Ovary (tissue), 9 donors: ENCODE results near the gene ENPP3. TPM values are rescaled to one million over a fixed set of nuclear protein-coding genes. Genes with fewer than 3 reads are reported as not detected.

ENCODE experiments used
- DNase-seq, 5 donors: peaks; one replicate each; pipeline ENCODE4 v3.0.0-alpha.2; 2019 to 2020
- H3K27ac ChIP-seq, 2 donors: fragments of 200-600 bp; one replicate each; pipeline versions ENCODE4 v1.5.1 to v1.8.0; 2019 to 2022
- H3K27me3 ChIP-seq: fragments of 200-600 bp; one replicate; pipeline ENCODE4 v1.8.0; 2022
- H3K36me3 ChIP-seq: fragments of 200-600 bp; sonication (generic); one replicate; pipeline ENCODE4 v1.5.1; 2019
- H3K4me1 ChIP-seq: one replicate; pipeline ENCODE4 v1.8.1; 2013; ENCODE audit warnings: mild to moderate bottlenecking, moderate library complexity; ENCODE audit not compliant: insufficient read depth
- H3K4me3 ChIP-seq: fragments of 200-600 bp; sonication (generic); one replicate; pipeline ENCODE4 v1.5.1; 2017
- H3K9me3 ChIP-seq, 2 donors: fragments of 200-600 bp in 1 of 2; sonication (generic) in 1 of 2; one replicate each; pipeline versions ENCODE4 v1.5.1 to v1.8.1; 2013 to 2019; ENCODE audit warnings: mild to moderate bottlenecking in 1 of 2, moderate library complexity in 1 of 2
- EP300 ChIP-seq: sonication (generic); formaldehyde crosslinking; IDR thresholded peaks from one replicate; pipeline ENCODE4 v1.6.1; 2017; ENCODE audit warnings: antibody characterized with exemption
- POLR2A ChIP-seq: fragments of 450-650 bp; IDR thresholded peaks from one replicate; pipeline ENCODE4 v1.6.1; 2017; ENCODE audit warnings: antibody characterized with exemption, mild to moderate bottlenecking, moderate library complexity
- WGBS, 3 donors: extraction: QIAGEN DNeasy Blood & Tissue Kit in 1 of 3; methylation state at CpG; one replicate each; pipeline versions ENCODE4 v1.1.5 to v1.1.7; 2013 to 2017; 5-methylcytosine and 5-hydroxymethylcytosine counted together
- intact Hi-C, 4 donors: fragments of 100-400 bp; cut with DNase I; formaldehyde crosslinking; loops; one replicate each; pipeline versions ENCODE4 v1.11.0 to v1.15.1; 2022 to 2023
- polyA plus RNA-seq, 2 donors: library from polyadenylated mRNA; stranded (reverse); fragments of 200-250 nt in 1 of 2; fragments of 350-450 nt in 1 of 2; fragmentation: Illumina TruSeq in 1 of 2; extraction: RNeasy Lipid Tissue Mini Kit (QIAGEN cat#74804) in 1 of 2; gene quantifications; one replicate each; pipeline ENCODE4 v1.2.3, GENCODE V29; 2013 to 2014
- total RNA-seq, 7 donors: library from RNA; depleted of rRNA in 2 of 7; stranded (reverse); fragments of >200 nt in 2 of 7; fragmentation: NEBNext Ultra II Directional in 3 of 7; extraction: Animal tissue kit (Norgen Biotek cat#: 25700) in 3 of 7; gene quantifications; one replicate each; pipeline versions ENCODE4 v1.1.0 to v1.2.4, GENCODE V29; 2016 to 2023
- TF ChIP-seq, protein P1 (sequence below), 3 donors: fragments of 450-650 bp in 2 of 3; fragments of 200-600 bp in 1 of 3; IDR thresholded peaks; one replicate each; pipeline versions ENCODE4 v1.5.1 to v1.8.0; 2016 to 2022; ENCODE audit warnings: antibody characterized with exemption in 3 of 3, mild to moderate bottlenecking in 1 of 3
- donor health status: DM: no; HTN: no; CAD: no; lungs with moderate emphysema.
- donor health status: DM: no; HTN: no; CAD: no.
- donor health status: Bipolar disorder and iron deficiency.
- donor health status: DM: yes; HTN: yes; CAD: no.
- donor health status: DM: no; HTN: no; CAD: no.
- donor health status: DM: yes; HTN: yes; CAD: no.

ENPP3 gene
- total and polyA plus RNA-seq, 9 donors, result 0.41 to 3.9 (median 1.4) TPM

DNA sequence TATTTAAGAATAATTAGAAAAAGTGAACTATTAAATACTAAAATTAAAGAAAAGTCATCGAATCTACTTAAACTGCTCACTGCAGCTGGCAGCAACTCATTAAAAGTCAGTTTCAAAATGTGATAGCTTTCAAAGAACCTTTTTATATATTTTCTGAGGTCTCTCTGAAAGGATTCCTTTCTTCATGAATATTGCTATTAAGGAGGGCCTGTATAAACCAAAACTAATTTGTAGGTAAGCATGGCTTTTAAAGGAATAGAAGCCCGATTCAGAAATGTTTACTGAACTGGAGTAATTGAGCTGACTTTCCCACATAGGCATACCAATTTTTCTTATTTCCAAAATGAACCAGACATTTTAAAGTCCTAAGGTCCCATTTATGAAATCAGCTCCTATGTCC, 129.5 kb downstream of the ENPP3 start:
- Histone ChIP-seq H3K27ac (no peak overlapping the region), H3K4me1 (no peaks in the 10 kb centered on the region), H3K4me3 (no peak overlapping the region), H3K9me3 (no peaks in the 10 kb centered on the region), H3K27me3 (no peaks in the 10 kb centered on the region), H3K36me3 (no peaks in the 10 kb centered on the region)
- WGBS, 3 donors, result 33 to 59% (median 39%) methylated on average over 2 of the region's 2 CpGs
- intact Hi-C loops, result loop anchor here in 1 of 4 donors (1.0 kb wide), 1 partner anchor 13 kb away; no protein-coding TSS in a partner anchor
- no peak for TF ChIP-seq EP300
- TF ChIP-seq, protein P1, sequence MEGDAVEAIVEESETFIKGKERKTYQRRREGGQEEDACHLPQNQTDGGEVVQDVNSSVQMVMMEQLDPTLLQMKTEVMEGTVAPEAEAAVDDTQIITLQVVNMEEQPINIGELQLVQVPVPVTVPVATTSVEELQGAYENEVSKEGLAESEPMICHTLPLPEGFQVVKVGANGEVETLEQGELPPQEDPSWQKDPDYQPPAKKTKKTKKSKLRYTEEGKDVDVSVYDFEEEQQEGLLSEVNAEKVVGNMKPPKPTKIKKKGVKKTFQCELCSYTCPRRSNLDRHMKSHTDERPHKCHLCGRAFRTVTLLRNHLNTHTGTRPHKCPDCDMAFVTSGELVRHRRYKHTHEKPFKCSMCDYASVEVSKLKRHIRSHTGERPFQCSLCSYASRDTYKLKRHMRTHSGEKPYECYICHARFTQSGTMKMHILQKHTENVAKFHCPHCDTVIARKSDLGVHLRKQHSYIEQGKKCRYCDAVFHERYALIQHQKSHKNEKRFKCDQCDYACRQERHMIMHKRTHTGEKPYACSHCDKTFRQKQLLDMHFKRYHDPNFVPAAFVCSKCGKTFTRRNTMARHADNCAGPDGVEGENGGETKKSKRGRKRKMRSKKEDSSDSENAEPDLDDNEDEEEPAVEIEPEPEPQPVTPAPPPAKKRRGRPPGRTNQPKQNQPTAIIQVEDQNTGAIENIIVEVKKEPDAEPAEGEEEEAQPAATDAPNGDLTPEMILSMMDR (IDR thresholded peaks at IDR 0.05), result no peak
- no peak for TF ChIP-seq POLR2A
- no peak for DNase-seq

DNA sequence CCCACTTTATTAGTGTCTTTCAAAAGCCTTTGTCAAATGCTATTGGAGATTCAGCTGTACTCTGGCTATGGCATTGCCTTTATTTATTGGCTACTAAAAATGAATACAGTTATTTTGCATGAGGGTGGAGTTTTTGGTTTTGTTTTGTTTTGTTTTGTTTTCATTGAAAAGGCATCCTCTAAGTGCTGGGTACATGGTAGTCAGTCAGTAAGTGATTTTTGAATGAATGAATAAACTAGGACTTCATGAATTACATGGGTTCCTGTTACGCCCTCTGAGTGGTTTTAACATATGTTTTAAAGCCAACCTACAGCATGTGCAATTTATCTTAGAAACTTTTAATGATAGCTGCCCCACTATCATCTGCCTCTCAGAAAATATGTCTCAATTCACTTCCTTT, 131.9 kb downstream of the ENPP3 start:
- H3K27me3 ChIP-seq, result no peaks in the 10 kb centered on the region
- no peaks in the 10 kb centered on the region for H3K9me3 ChIP-seq
- H3K4me3 ChIP-seq, result no peak overlapping the region
- no peaks in the 10 kb centered on the region for H3K4me1 ChIP-seq
- no peaks in the 10 kb centered on the region for H3K36me3 ChIP-seq
- no peak overlapping the region for H3K27ac ChIP-seq
- no peak for TF ChIP-seq POLR2A
- no peak for TF ChIP-seq EP300
- TF ChIP-seq, protein P1 (IDR thresholded peaks at IDR 0.05), result no peak
- WGBS, 3 donors, result 95 to 100% (median 98%) methylated on average over 1 of the region's 1 CpG
- intact Hi-C loops, result no loop called here
- DNase-seq, result no peak

DNA sequence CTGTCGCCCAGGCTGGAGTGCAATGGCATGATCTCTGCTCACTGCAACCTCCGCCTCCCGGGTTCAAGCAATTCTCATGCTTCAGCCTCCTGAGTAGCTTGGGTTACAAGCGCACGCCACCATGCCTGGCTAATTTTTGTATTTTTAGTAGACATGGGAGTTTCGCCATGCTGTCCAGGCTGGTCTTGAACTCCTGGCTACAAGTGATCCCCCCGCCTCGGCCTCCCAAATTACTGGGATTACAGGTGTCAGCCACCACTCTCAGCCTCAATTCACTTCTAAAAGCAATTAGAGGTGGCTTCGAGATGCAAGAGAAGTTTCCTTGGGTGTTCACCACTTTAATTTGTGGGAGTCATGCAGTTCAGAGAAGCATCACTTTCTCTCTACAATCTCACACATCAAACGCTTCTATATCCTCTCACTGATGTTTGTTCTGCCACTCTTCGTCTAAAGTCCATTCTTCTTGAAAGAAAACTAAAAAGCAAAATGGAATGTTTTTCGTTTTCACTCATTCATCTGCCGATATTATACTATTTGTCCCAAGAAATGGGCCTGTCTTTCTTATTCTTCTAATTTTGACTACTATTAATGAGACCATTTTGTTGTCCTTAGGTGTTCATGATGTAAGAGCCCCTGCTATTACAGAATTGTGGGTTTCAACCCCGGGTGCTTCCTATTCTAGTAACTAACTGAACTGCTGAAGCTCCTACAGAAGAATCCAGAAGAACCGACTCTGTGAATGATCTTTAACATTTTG, 132.5 kb downstream of the ENPP3 start:
- Histone ChIP-seq H3K9me3 (no peaks in the 10 kb centered on the region), H3K27ac (no peak overlapping the region), H3K4me3 (no peak overlapping the region), H3K27me3 (no peaks in the 10 kb centered on the region), H3K36me3 (no peaks in the 10 kb centered on the region), H3K4me1 (no peaks in the 10 kb centered on the region)
- DNase-seq, result no peak
- TF ChIP-seq, protein P1 (IDR thresholded peaks at IDR 0.05), result no peak
- TF ChIP-seq EP300 (no peak), POLR2A (no peak)
- intact Hi-C loops, result no loop called here
- WGBS, 3 donors, result 88 to 94% (median 90%) methylated on average over 15 of the region's 15 CpGs

DNA sequence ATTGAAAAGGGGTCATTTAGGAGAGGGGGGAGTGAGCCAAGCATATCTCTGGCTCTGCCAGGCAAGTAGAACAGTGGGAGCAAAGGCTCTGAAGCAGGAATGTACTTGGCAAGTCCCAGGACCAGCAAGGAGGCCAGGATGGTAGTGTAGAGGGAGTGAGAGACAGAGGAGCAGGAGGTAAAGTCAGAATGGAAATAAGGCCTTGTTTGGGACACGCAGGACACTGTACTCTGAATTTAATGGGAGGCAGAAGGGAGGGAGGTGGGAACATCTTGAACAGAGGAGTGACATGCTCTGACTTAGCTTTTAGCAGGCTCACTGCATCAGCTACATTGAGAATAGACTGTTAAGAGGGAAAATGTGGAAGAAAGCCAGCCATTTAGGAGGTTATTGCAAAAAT, 133.7 kb downstream of the ENPP3 start:
- Histone ChIP-seq H3K4me3 (no peak overlapping the region), H3K9me3 (no peaks in the 10 kb centered on the region), H3K4me1 (no peaks in the 10 kb centered on the region), H3K27me3 (no peaks in the 10 kb centered on the region), H3K36me3 (no peaks in the 10 kb centered on the region), H3K27ac (no peak overlapping the region)
- intact Hi-C loops, result no loop called here
- TF ChIP-seq POLR2A, result no peak
- no peak for TF ChIP-seq EP300
- TF ChIP-seq, protein P1 (IDR thresholded peaks at IDR 0.05), result no peak
- no peak for DNase-seq
- WGBS, 3 donors, result 75 to 92% (median 87%) methylated on average over 1 of the region's 1 CpG
